KMS-11 (cell line): ENCODE measurements around the gene ANKRD62.

Source experiments
- H2AFZ ChIP-seq: fragments of 200-600 bp; sonication (generic); 2 replicates; pipeline ENCODE4 v1.6.1; 2016; ENCODE audit warnings: antibody characterized with exemption, mixed run types, low read depth
- H3K27ac ChIP-seq: fragments of 200-600 bp; sonication (generic); 2 replicates; pipeline ENCODE4 v1.6.1; 2016; ENCODE audit warnings: mild to moderate bottlenecking, mixed run types
- H3K27me3 ChIP-seq: fragments of 200-600 bp; sonication (generic); 2 replicates; pipeline ENCODE4 v1.6.1; 2017; ENCODE audit warnings: mild to moderate bottlenecking, low read depth, mixed run types, moderate library complexity; ENCODE audit not compliant: insufficient read depth
- H3K36me3 ChIP-seq: fragments of 200-600 bp; sonication (generic); 2 replicates; pipeline ENCODE4 v1.6.1; 2017; ENCODE audit warnings: mild to moderate bottlenecking, mixed run types; ENCODE audit not compliant: insufficient read depth
- H3K4me1 ChIP-seq: fragments of 200-600 bp; sonication (generic); 2 replicates; pipeline ENCODE4 v1.6.1; 2016; ENCODE audit warnings: mild to moderate bottlenecking, low read depth, mixed run types; ENCODE audit not compliant: poor library complexity, severe bottlenecking
- H3K4me2 ChIP-seq: fragments of 200-600 bp; sonication (generic); 2 replicates; pipeline ENCODE4 v1.7.0; 2016; ENCODE audit warnings: mild to moderate bottlenecking, mixed run types
- H3K4me3 ChIP-seq: fragments of 200-600 bp; sonication (generic); IDR thresholded peaks from 2 replicates; pipeline ENCODE4 v1.6.1; 2017; ENCODE audit warnings: low read depth, low read length, mixed read lengths; ENCODE audit not compliant: insufficient read depth
- H3K79me2 ChIP-seq: fragments of 200-600 bp; sonication (generic); 2 replicates; pipeline ENCODE4 v1.6.1; 2016; ENCODE audit warnings: low read depth, mixed run types; ENCODE audit not compliant: insufficient read depth
- H3K9ac ChIP-seq: fragments of 200-600 bp; sonication (generic); 2 replicates; pipeline ENCODE4 v1.6.1; 2016; ENCODE audit warnings: mild to moderate bottlenecking, mixed run types
- H4K20me1 ChIP-seq: fragments of 200-600 bp; sonication (generic); 2 replicates; pipeline ENCODE4 v1.6.1; 2016; ENCODE audit warnings: mild to moderate bottlenecking, mixed run types; ENCODE audit not compliant: insufficient read depth
- CTCF ChIP-seq: fragments of 200-600 bp; sonication (generic); conservative IDR thresholded peaks from 2 replicates; pipeline ENCODE4 v1.6.1; 2017; ENCODE audit warnings: low read depth, mild to moderate bottlenecking, antibody characterized with exemption, low read length, moderate library complexity, mixed read lengths

Gene ANKRD62

GRCh38 chr18:12059334-12060181 is 34.1 kb upstream of the ANKRD62 start:
- Histone ChIP-seq H3K9ac (no peak overlapping the region), H3K4me2 (no peak overlapping the region), H3K79me2 (no peaks in the 10 kb centered on the region), H3K4me3 (no peak overlapping the region), H3K4me1 (no peaks in the 10 kb centered on the region), H3K36me3 (no peaks in the 10 kb centered on the region), H4K20me1 (no peaks in the 10 kb centered on the region), H2AFZ (no peak overlapping the region), H3K27ac (no peak overlapping the region), H3K27me3 (no peaks in the 10 kb centered on the region)
- TF ChIP-seq CTCF, result no peak

DNA sequence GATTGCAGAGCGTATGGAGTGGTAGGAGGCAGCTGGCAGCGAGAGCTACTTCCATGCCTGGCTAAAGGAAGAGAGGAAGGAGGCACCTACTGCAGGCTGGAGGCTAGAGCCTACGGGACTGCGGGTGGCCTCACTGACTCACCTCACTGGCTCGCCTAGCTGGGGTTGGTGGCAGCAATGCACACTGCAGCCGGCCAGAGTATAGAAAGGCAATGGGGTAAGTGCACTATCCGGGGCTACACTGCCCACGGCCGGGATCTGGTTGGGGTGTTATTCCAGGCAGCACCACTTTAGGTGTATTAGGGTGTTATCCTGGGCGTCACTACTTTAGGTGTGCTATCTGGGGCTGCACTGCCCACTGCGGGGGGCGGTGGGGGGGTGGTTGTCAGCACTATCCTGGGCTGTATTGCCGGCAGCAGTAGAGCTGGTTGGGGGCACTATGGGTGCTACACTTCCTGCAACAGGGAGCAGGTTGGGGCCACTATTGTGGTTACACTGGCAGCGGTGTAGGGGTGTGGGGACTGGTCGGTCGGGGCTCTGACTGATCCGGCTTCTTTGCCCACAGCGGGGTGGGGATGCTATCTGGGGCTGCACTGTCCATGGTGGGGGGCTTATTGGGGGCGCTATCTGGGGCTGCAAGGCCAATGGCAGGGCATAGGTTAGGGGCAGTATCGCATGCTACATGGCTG is 33.3 kb upstream of the ANKRD62 start:
- no peak overlapping the region for H3K27ac ChIP-seq
- H2AFZ ChIP-seq, result no peak overlapping the region
- no peak overlapping the region for H3K9ac ChIP-seq
- no peak overlapping the region for H3K4me2 ChIP-seq
- no peaks in the 10 kb centered on the region for H3K27me3 ChIP-seq
- no peak for TF ChIP-seq CTCF
- no peaks in the 10 kb centered on the region for H3K79me2 ChIP-seq
- H3K36me3 ChIP-seq, result no peaks in the 10 kb centered on the region
- no peaks in the 10 kb centered on the region for H3K4me1 ChIP-seq
- no peak overlapping the region for H3K4me3 ChIP-seq
- no peaks in the 10 kb centered on the region for H4K20me1 ChIP-seq

- no peak overlapping the region for H2AFZ ChIP-seq
- H3K9ac ChIP-seq, result no peak overlapping the region
- no peak overlapping the region for H3K4me2 ChIP-seq
- no peaks in the 10 kb centered on the region for H3K4me1 ChIP-seq
- TF ChIP-seq CTCF, result no peak
- H3K4me3 ChIP-seq, result no peak overlapping the region
- H3K36me3 ChIP-seq, result no peaks in the 10 kb centered on the region
- no peak overlapping the region for H3K27ac ChIP-seq
- H3K79me2 ChIP-seq, result no peaks in the 10 kb centered on the region
- no peaks in the 10 kb centered on the region for H4K20me1 ChIP-seq
- H3K27me3 ChIP-seq, result no peaks in the 10 kb centered on the region
These were observed 32.0 kb upstream of the ANKRD62 start for GRCh38 chr18:12061685-12062084.

DNA sequence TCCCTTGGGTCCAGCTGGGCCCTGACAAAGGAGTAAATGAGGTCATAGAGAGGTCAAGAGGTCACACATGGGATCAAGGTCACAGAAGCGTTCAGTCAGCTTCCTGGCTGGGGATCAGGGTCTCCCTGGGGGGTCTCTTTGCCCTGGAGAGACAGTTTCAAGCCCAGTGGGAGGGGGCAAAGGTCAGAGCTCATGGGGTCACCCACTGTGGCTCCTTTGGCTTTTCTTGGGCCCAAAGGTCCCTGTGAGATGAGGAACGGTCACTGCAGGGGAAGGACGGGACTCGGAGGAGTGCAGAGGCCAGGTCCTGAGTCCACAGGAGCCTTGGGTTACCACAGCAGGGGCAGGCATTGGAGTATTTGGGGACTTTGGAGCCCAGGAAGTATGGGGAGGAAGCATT is 30.7 kb upstream of the ANKRD62 start:
- no peak overlapping the region for H3K4me2 ChIP-seq
- H3K4me3 ChIP-seq, result no peak overlapping the region
- no peaks in the 10 kb centered on the region for H3K4me1 ChIP-seq
- no peak for TF ChIP-seq CTCF
- no peak overlapping the region for H3K9ac ChIP-seq
- H2AFZ ChIP-seq, result no peak overlapping the region
- H4K20me1 ChIP-seq, result no peaks in the 10 kb centered on the region
- no peaks in the 10 kb centered on the region for H3K79me2 ChIP-seq
- no peaks in the 10 kb centered on the region for H3K36me3 ChIP-seq
- no peak overlapping the region for H3K27ac ChIP-seq
- H3K27me3 ChIP-seq, result no peaks in the 10 kb centered on the region
